ENCODE results near the gene P2RY2.

DNA sequence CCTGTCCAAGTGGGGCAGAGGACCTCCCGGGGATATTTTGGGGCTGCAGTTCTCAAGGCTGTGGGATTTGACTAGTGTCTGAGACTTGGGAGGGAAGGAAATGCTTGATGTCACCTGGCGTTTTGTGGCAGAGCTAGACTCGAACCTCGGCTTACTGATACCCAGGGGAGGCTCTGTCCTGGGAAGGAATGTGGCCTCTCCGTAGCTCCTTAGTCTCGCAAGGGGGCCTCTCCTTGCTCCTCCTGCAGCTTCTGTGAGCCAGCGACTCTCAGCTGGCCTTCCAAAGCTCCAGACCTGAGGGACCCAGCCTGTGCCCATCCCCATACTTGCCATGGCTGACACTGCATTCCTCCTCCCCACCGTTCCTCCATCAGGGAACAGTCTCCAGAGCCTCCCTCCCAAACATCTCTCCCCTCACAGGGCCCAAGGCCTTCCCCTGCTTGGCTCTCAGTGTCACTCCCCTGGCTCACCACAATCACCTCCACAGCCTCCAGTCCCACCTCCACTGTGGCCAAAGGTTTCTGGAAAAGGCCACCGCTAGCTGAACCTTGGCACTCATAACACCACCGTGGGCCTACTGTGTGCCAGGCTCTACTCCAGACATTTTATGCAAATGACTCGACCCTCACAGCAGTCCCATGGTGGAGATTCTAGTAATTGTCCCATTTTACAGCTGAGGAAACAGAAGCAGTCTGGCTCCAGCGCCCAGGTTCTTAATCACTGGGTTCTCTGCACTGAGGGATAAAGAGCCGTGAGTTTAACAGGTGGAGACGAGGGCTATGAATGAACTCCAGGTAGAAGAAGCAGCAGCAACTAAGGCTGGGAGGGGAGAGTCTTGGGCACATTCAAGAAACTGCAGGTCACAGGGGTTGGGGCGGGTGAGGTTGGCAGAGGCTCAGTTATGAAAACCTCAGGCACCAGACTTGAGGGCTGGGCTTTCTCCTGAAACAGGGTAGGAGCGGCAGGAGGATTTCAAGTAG, 12.1 kb downstream of the P2RY2 start:
- no peak for TF ChIP-seq KDM1A (IDR thresholded peaks at IDR 0.05)
- TF ChIP-seq TRIM28 (IDR thresholded peaks at IDR 0.05): no peak
- TF ChIP-seq, protein P1, sequence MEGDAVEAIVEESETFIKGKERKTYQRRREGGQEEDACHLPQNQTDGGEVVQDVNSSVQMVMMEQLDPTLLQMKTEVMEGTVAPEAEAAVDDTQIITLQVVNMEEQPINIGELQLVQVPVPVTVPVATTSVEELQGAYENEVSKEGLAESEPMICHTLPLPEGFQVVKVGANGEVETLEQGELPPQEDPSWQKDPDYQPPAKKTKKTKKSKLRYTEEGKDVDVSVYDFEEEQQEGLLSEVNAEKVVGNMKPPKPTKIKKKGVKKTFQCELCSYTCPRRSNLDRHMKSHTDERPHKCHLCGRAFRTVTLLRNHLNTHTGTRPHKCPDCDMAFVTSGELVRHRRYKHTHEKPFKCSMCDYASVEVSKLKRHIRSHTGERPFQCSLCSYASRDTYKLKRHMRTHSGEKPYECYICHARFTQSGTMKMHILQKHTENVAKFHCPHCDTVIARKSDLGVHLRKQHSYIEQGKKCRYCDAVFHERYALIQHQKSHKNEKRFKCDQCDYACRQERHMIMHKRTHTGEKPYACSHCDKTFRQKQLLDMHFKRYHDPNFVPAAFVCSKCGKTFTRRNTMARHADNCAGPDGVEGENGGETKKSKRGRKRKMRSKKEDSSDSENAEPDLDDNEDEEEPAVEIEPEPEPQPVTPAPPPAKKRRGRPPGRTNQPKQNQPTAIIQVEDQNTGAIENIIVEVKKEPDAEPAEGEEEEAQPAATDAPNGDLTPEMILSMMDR (IDR thresholded peaks at IDR 0.05 in 2 of 3, conservative IDR thresholded peaks at IDR 0.05 in 1 of 3; ENCODE audit: insufficient read depth in 2 of 3, low read depth in 1 of 3, low read length in 3 of 3): no peak
- TF ChIP-seq SRSF9 (IDR thresholded peaks at IDR 0.05; ENCODE audit: borderline replicate concordance, low read depth, low read length): no peak
- no peak for TF ChIP-seq EHMT2 (IDR thresholded peaks at IDR 0.05)
- TF ChIP-seq, protein P2, sequence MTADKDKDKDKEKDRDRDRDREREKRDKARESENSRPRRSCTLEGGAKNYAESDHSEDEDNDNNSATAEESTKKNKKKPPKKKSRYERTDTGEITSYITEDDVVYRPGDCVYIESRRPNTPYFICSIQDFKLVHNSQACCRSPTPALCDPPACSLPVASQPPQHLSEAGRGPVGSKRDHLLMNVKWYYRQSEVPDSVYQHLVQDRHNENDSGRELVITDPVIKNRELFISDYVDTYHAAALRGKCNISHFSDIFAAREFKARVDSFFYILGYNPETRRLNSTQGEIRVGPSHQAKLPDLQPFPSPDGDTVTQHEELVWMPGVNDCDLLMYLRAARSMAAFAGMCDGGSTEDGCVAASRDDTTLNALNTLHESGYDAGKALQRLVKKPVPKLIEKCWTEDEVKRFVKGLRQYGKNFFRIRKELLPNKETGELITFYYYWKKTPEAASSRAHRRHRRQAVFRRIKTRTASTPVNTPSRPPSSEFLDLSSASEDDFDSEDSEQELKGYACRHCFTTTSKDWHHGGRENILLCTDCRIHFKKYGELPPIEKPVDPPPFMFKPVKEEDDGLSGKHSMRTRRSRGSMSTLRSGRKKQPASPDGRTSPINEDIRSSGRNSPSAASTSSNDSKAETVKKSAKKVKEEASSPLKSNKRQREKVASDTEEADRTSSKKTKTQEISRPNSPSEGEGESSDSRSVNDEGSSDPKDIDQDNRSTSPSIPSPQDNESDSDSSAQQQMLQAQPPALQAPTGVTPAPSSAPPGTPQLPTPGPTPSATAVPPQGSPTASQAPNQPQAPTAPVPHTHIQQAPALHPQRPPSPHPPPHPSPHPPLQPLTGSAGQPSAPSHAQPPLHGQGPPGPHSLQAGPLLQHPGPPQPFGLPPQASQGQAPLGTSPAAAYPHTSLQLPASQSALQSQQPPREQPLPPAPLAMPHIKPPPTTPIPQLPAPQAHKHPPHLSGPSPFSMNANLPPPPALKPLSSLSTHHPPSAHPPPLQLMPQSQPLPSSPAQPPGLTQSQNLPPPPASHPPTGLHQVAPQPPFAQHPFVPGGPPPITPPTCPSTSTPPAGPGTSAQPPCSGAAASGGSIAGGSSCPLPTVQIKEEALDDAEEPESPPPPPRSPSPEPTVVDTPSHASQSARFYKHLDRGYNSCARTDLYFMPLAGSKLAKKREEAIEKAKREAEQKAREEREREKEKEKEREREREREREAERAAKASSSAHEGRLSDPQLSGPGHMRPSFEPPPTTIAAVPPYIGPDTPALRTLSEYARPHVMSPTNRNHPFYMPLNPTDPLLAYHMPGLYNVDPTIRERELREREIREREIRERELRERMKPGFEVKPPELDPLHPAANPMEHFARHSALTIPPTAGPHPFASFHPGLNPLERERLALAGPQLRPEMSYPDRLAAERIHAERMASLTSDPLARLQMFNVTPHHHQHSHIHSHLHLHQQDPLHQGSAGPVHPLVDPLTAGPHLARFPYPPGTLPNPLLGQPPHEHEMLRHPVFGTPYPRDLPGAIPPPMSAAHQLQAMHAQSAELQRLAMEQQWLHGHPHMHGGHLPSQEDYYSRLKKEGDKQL (CRISPR knock-in tag; IDR thresholded peaks at IDR 0.05; ENCODE audit: borderline replicate concordance): no peak
- TF ChIP-seq, protein P3, sequence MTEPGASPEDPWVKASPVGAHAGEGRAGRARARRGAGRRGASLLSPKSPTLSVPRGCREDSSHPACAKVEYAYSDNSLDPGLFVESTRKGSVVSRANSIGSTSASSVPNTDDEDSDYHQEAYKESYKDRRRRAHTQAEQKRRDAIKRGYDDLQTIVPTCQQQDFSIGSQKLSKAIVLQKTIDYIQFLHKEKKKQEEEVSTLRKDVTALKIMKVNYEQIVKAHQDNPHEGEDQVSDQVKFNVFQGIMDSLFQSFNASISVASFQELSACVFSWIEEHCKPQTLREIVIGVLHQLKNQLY (CRISPR knock-in tag; conservative IDR thresholded peaks at IDR 0.05): no peak
- no peak for TF ChIP-seq ZNF224 (CRISPR knock-in tag; IDR thresholded peaks at IDR 0.05)
- TF ChIP-seq EZH2 (IDR thresholded peaks at IDR 0.05; ENCODE audit: borderline replicate concordance, low read depth, low read length): no peak
- TF ChIP-seq PURB (CRISPR knock-in tag; IDR thresholded peaks at IDR 0.05; ENCODE audit: low read depth): no peak
- no peak for TF ChIP-seq POLR2A (conservative IDR thresholded peaks at IDR 0.05)
- no peak for TF ChIP-seq MAFF (IDR thresholded peaks at IDR 0.05; ENCODE audit: low read length)
- no peak for TF ChIP-seq FOXM1 (IDR thresholded peaks at IDR 0.05; ENCODE audit: low read depth)
- no peak for TF ChIP-seq FOXM1 (CRISPR knock-in tag; IDR thresholded peaks at IDR 0.05; ENCODE audit: low read depth)

Data from K562 (cell line).